HepG2 (cell line): ENCODE measurements around the gene ABCA4. TPM values are rescaled to one million over a fixed set of nuclear protein-coding genes. Genes with fewer than 3 reads are reported as not detected.

Experiments used
- ATF6 ChIP-seq: sonication (generic); formaldehyde crosslinking; conservative IDR thresholded peaks from 2 replicates; pipeline ENCODE4 v1.4.0; 2020; ENCODE audit warnings: missing genetic modification reagents
- FOXP4 ChIP-seq: sonication (generic); formaldehyde crosslinking; IDR thresholded peaks from 2 replicates; pipeline ENCODE4 v1.4.0; 2020; ENCODE audit warnings: missing genetic modification reagents
- GATAD2A ChIP-seq: IDR thresholded peaks from 2 replicates; pipeline ENCODE4 v1.6.1; 2016
- HHEX ChIP-seq: IDR thresholded peaks from 2 replicates; pipeline ENCODE4 v1.6.1; 2016; ENCODE audit warnings: control low read depth
- HNF4A ChIP-seq: sonication (generic); formaldehyde crosslinking; IDR thresholded peaks from 2 replicates; pipeline ENCODE4 v1.4.0; 2020; ENCODE audit warnings: missing genetic modification reagents
- HOXD1 ChIP-seq: sonication (generic); formaldehyde crosslinking; IDR thresholded peaks from 2 replicates; pipeline ENCODE4 v1.5.0; 2020; ENCODE audit warnings: missing genetic modification reagents
- KLF15 ChIP-seq: sonication (generic); formaldehyde crosslinking; IDR thresholded peaks from 2 replicates; pipeline ENCODE4 v1.8.1; 2023; ENCODE audit warnings: borderline replicate concordance, mild to moderate bottlenecking, inconsistent platforms, missing genetic modification reagents, mixed read lengths
- NR3C1 ChIP-seq: sonication (generic); formaldehyde crosslinking; IDR thresholded peaks from 2 replicates; pipeline ENCODE4 v1.4.0; 2020; ENCODE audit warnings: missing genetic modification reagents
- PAF1 ChIP-seq: IDR thresholded peaks from 2 replicates; pipeline ENCODE4 v1.6.1; 2016; ENCODE audit warnings: missing genetic modification reagents, missing compliant biosample characterization
- POLR2AphosphoS2 ChIP-seq: IDR thresholded peaks from 2 replicates; pipeline ENCODE4 v1.6.1; 2011; ENCODE audit warnings: low read depth, low read length, improper control_type of control experiment
- SOX13 ChIP-seq, 3 experiments: fragments of 450-650 bp in 1 of 3; sonication (generic) in 1 of 3; formaldehyde crosslinking in 1 of 3; IDR thresholded peaks in 2 of 3; conservative IDR thresholded peaks in 1 of 3; 2 replicates each; pipeline versions ENCODE4 v1.5.0 to v1.6.1; 2016 to 2020; ENCODE audit warnings: antibody characterized with exemption in 1 of 3, mild to moderate bottlenecking in 1 of 3, missing compliant biosample characterization in 1 of 3, missing genetic modification reagents in 1 of 3, moderate library complexity in 1 of 3
- TBX2 ChIP-seq: sonication (generic); formaldehyde crosslinking; IDR thresholded peaks from 2 replicates; pipeline ENCODE4 v1.5.0; 2020; ENCODE audit warnings: missing genetic modification reagents, mild to moderate bottlenecking, borderline replicate concordance
- TCF7 ChIP-seq: sonication (generic); IDR thresholded peaks from 2 replicates; pipeline ENCODE4 v1.6.1; 2016; ENCODE audit warnings: antibody characterized with exemption, low read depth
- ZBTB1 ChIP-seq: sonication (generic); formaldehyde crosslinking; IDR thresholded peaks from 2 replicates; pipeline ENCODE4 v1.4.0; 2020; ENCODE audit warnings: missing genetic modification reagents, borderline replicate concordance
- ZNF136 ChIP-seq: sonication (generic); formaldehyde crosslinking; IDR thresholded peaks from 2 replicates; pipeline ENCODE4 v1.8.1; 2022; ENCODE audit warnings: low read depth, mild to moderate bottlenecking, moderate library complexity, missing genetic modification reagents
- ZNF256 ChIP-seq: sonication (generic); formaldehyde crosslinking; conservative IDR thresholded peaks from 2 replicates; pipeline ENCODE4 v1.4.0; 2020; ENCODE audit warnings: missing genetic modification reagents
- ZNF260 ChIP-seq: sonication (generic); formaldehyde crosslinking; IDR thresholded peaks from 2 replicates; pipeline ENCODE4 v1.4.0; 2020; ENCODE audit warnings: missing genetic modification reagents, low read depth, mild to moderate bottlenecking, borderline replicate concordance
- ZNF503 ChIP-seq: sonication (generic); formaldehyde crosslinking; IDR thresholded peaks from 2 replicates; pipeline ENCODE4 v1.4.0; 2020; ENCODE audit warnings: missing genetic modification reagents
- ZNF567 ChIP-seq: sonication (generic); formaldehyde crosslinking; IDR thresholded peaks from 2 replicates; pipeline ENCODE4 v1.8.1; 2023; ENCODE audit warnings: mild to moderate bottlenecking, missing genetic modification reagents, borderline replicate concordance
- ZNF883 ChIP-seq: sonication (generic); formaldehyde crosslinking; IDR thresholded peaks from 2 replicates; pipeline ENCODE4 v1.5.1; 2020; ENCODE audit warnings: mild to moderate bottlenecking, missing genetic modification reagents; ENCODE audit errors: not compliant biosample characterization
- polyA plus RNA-seq, 8 experiments: library from polyadenylated mRNA; depleted of rRNA in 3 of 8; stranded (reverse) in 7 of 8; unstranded in 1 of 8; fragments of >200 nt; fragmentation: Illumina TruSeq in 4 of 8; extraction: Trizol in 4 of 8; gene quantifications; 2 replicates each; pipeline versions ENCODE4 v1.2.1 to v1.2.3, GENCODE V29; 2011 to 2016; ENCODE audit warnings: low read depth in 4 of 8, missing spikeins in 1 of 8, mixed read lengths in 1 of 8; ENCODE audit not compliant: insufficient read depth in 1 of 8
- total RNA-seq, 5 experiments: library from RNA; depleted of rRNA; stranded (reverse); fragments of >200 nt; fragmentation: Illumina TruSeq; extraction: Trizol; gene quantifications; 2 replicates each; pipeline ENCODE4 v1.2.3, GENCODE V29; 2016; ENCODE audit warnings: low read depth in 1 of 5
- TF ChIP-seq, protein P1 (sequence below): sonication (generic); formaldehyde crosslinking; IDR thresholded peaks from 2 replicates; pipeline ENCODE4 v1.8.1; 2023; ENCODE audit warnings: mild to moderate bottlenecking, moderate library complexity, missing genetic modification reagents

ABCA4 gene
- total and polyA plus RNA-seq, 2 of the 13 experiments (the other 11 are each of a cell fraction or from before 2014, with no cell fraction given), result 0.24 to 0.67 TPM

DNA sequence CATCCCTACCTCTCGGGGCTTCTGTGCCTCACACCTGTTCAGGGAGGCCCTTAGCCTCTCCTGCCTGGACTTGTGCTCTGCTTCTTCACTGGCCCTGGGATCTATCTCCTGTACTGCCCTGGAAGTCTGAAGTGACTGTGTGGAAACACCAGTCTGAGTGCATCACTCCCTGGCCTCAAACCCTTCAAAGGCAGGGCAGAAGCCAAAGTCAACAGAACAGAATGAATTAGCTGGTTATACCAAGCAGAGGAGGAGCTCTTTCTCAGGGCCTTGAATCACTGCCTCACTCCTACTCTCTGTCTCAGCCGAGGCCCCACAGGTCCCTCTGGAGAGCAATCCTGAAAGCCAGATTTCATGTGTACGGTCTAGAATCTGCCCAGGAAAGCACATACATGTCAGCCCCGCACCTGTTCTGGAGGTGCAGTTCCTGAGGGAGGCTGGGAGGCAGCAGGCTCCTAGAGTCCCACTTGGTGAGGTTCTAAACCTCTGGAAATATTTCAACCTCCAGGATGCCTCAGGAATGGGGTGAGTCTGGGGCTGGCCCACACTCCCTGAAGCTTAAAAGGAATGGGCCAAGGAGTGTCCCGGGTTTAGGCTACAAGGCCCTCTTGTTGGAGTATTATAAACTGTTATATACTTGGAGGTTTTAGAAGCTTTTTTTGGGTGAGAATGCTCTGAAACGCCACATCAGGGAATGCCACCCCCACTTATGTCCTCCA lies 98.3 kb downstream of the ABCA4 start (continued):
- TF ChIP-seq NR3C1 (CRISPR knock-in tag) (no peak), PAF1 (CRISPR knock-in tag) (no peak), ZNF136 (no peak), ZNF883 (CRISPR knock-in tag) (no peak), HOXD1 (CRISPR knock-in tag) (no peak), ZNF256 (CRISPR knock-in tag) (no peak), POLR2AphosphoS2 (no peak), TCF7 (peak; percentile 62), FOXP4 (CRISPR knock-in tag) (no peak), HNF4A (CRISPR knock-in tag) (0 out of 2 replicates have a peak, but pooled peaks have one; percentile 44), ATF6 (CRISPR knock-in tag) (no peak), ZNF503 (CRISPR knock-in tag) (no peak), ZBTB1 (CRISPR knock-in tag) (no peak), HHEX (no peak; the same call in 1 of the 2 replicates), KLF15 (CRISPR knock-in tag) (no peak), ZNF260 (CRISPR knock-in tag) (no peak), TBX2 (CRISPR knock-in tag) (no peak; the same call in 1 of the 2 replicates), ZNF567 (no peak), GATAD2A (peak; percentile 57), SOX13 (IDR thresholded peaks at IDR 0.05) (no peak), SOX13 (CRISPR knock-in tag; conservative IDR thresholded peaks at IDR 0.05 in 1 of 2, IDR thresholded peaks at IDR 0.05 in 1 of 2) (peak in 1 of 2 experiments; percentile 32; a peak in 1 of 4 replicates)
- TF ChIP-seq, protein P1, sequence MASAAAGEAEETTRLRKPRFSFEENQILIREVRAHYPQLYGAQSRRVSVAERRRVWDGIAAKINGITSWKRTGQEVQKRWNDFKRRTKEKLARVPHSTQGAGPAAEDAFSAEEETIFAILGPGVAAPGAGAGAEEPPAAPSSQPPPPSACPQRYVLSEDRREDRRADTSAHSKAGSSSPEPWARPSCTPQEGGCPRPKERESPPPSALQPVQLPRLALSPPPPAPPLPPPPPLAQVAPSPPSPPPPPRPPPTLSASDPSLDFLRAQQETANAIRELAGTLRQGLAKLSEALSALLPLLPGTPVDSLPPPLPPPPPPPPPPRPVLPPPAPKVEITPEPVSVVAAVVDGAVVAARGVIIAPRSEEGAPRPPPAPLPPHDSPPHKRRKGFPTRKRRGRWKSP (CRISPR knock-in tag), result no peak
